Measurements from ENCODE around the gene NELFCD. TPM values are rescaled to one million over a fixed set of nuclear protein-coding genes. Genes with fewer than 3 reads are reported as not detected.
A peak's percentile ranks its signal among the peaks of the same experiment; 100 is the strongest.
"Not testable (repeated sequence)": the region's sequence is repeated elsewhere in the genome, so short reads cannot be mapped to it uniquely, and the experiment has no call there.

The NELFCD gene
- total RNA-seq, 3 donors from 2014 or later, result 47.9 to 51.7 (median 50.0) TPM

GRCh38 chr20:58942549-58942948 is 38.5 kb upstream of the NELFCD start:
- Histone ChIP-seq H3K4me1 (ENCODE audit: low read depth) (no peaks in the 10 kb centered on the region), H3K36me3 (ENCODE audit: low read depth) (no peaks in the 10 kb centered on the region), H3K4me3 (no peak overlapping the region), H3K9me3 (no peaks in the 10 kb centered on the region)
- ATAC-seq (no peak), DNase-seq (no peak)
- TF ChIP-seq, protein P1, sequence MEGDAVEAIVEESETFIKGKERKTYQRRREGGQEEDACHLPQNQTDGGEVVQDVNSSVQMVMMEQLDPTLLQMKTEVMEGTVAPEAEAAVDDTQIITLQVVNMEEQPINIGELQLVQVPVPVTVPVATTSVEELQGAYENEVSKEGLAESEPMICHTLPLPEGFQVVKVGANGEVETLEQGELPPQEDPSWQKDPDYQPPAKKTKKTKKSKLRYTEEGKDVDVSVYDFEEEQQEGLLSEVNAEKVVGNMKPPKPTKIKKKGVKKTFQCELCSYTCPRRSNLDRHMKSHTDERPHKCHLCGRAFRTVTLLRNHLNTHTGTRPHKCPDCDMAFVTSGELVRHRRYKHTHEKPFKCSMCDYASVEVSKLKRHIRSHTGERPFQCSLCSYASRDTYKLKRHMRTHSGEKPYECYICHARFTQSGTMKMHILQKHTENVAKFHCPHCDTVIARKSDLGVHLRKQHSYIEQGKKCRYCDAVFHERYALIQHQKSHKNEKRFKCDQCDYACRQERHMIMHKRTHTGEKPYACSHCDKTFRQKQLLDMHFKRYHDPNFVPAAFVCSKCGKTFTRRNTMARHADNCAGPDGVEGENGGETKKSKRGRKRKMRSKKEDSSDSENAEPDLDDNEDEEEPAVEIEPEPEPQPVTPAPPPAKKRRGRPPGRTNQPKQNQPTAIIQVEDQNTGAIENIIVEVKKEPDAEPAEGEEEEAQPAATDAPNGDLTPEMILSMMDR (IDR thresholded peaks at IDR 0.05), result no peak
- intact Hi-C loops (cut with DNase I, micrococcal nuclease), result no loop called here

DNA sequence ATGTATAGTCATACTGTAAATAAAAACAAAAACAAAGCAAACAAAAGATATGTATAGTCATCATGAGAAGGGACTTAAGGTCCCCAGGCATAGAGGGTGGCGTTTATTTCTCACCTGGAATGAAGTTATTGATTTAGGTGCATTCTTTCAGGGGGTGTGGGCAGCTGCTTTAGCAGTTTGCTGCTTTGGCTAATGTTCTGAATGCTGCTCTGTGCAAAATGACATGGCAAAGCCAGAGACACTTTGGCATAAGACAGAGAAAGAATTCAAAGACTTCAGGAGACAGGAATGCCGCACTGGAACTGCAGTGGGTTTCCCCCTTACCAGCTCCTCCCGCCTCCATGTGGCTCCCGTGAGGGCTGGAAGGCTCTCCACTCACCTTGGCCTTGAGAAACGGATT is 36.4 kb upstream of the NELFCD start:
- H3K9me3 ChIP-seq, result no peaks in the 10 kb centered on the region
- TF ChIP-seq, protein P1 (IDR thresholded peaks at IDR 0.05), result no peak
- no peaks in the 10 kb centered on the region for H3K36me3 ChIP-seq (ENCODE audit: low read depth)
- ATAC-seq (no peak), DNase-seq (no peak)
- intact Hi-C loops (cut with DNase I, micrococcal nuclease), result no loop called here
- no peak overlapping the region for H3K4me3 ChIP-seq
- no peaks in the 10 kb centered on the region for H3K4me1 ChIP-seq (ENCODE audit: low read depth)

DNA sequence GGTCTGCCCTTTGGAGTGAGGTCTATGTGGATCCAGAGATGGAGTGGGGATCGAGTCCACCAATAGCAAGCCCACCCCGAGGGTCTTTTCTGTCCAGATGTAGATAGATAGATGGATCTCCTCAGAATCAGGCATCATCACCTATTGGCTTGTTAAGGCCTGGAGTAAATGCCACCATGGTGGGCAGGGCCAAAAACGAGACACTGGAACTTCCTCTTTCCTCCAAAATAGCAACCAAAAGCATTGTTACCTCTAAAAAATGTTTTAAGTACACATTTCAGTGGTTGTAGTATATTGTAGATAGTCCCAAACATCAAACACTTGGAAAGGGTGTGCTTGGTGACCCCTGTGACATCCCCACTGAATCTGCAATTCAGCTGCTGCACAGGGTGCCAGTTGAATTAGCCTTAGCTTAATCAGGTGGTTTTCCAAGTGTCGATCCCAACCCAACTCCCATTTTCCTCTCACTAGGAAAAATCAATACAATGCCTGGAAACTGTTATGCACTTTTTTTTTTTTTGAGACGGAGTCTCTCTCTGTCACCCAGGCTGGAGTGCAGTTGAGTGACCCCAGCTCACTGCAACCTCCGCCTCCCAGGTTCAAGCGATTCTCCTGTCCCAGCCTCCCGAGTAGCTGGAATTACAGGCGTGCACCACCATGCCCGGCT is 35.0 kb upstream of the NELFCD start:
- ATAC-seq (no peak), DNase-seq (no peak)
- TF ChIP-seq, protein P1 (IDR thresholded peaks at IDR 0.05), result no peak
- Histone ChIP-seq H3K9me3 (no peaks in the 10 kb centered on the region), H3K4me3 (no peak overlapping the region), H3K4me1 (ENCODE audit: low read depth) (no peaks in the 10 kb centered on the region), H3K36me3 (ENCODE audit: low read depth) (no peaks in the 10 kb centered on the region)
- intact Hi-C loops (cut with DNase I, micrococcal nuclease), result no loop called here

GRCh38 chr20:58947797-58948388 is 33.2 kb upstream of the NELFCD start:
- H3K4me3 ChIP-seq; H3K36me3 ChIP-seq (ENCODE audit: low read depth); intact Hi-C loops (cut with DNase I, micrococcal nuclease); ATAC-seq; H3K9me3 ChIP-seq; DNase-seq; H3K4me1 ChIP-seq (ENCODE audit: low read depth): not testable (repeated sequence)

DNA sequence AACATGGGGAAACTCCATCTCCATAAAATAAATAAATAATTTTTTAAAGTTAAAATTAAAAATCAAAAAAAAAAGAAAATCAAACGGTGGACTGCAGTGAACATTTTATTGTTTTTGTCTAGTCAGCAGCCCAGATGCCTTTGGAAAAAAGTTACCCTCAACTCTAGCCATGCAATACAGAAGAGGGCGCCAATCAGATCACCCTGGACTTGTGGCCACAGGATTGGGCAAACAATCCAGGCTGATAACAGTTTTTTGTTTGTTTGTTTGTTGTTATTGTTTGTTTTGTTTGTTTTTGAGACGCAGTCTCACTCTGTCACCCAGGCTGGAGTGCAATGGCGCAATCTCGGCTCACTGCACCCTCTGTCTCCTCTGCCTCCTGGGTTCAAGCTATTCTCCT is 30.5 kb upstream of the NELFCD start:
- ATAC-seq, result no peak

DNA sequence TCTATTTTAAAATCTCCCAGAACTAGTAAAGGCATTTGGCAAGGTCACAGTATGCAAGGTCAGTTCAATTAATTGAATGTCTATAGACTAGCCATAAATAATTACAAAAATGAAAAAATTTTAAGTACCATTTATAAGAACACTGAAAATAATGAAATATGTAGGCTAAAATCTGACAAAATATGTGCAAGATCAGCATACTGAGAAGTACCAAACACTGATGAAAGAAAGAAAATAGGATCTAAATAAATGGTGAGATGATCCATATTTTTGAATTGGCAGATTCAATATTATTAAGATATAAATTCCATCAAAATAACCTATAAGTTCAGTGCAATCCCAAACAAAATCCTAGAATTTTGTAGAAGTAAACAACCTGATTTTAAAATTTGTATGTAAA is 28.0 kb upstream of the NELFCD start:
- H3K36me3 ChIP-seq (ENCODE audit: low read depth), result no peaks in the 10 kb centered on the region
- no peaks in the 10 kb centered on the region for H3K4me1 ChIP-seq (ENCODE audit: low read depth)
- H3K9me3 ChIP-seq, result no peaks in the 10 kb centered on the region
- TF ChIP-seq, protein P1 (IDR thresholded peaks at IDR 0.05), result no peak
- intact Hi-C loops (cut with DNase I, micrococcal nuclease), result no loop called here
- ATAC-seq (no peak), DNase-seq (no peak)
- H3K4me3 ChIP-seq, result no peak overlapping the region

More for the DNA sequence above, 30.5 kb upstream of the NELFCD start:
- H3K4me3 ChIP-seq, result no peak overlapping the region
- TF ChIP-seq, protein P1 (IDR thresholded peaks at IDR 0.05), result no peak
- intact Hi-C loops (cut with DNase I, micrococcal nuclease), result no loop called here
- H3K9me3 ChIP-seq, result no peaks in the 10 kb centered on the region
- no peaks in the 10 kb centered on the region for H3K36me3 ChIP-seq (ENCODE audit: low read depth)
- H3K4me1 ChIP-seq (ENCODE audit: low read depth), result no peaks in the 10 kb centered on the region
- DNase-seq, result peak in 1 of 3 donors; percentile 8
